ENCODE results near the gene ADGRL2. TPM values are rescaled to one million over a fixed set of nuclear protein-coding genes. Genes with fewer than 3 reads are reported as not detected.
A peak's percentile ranks its signal among the peaks of the same experiment; 100 is the strongest.

ADGRL2 gene
- total RNA-seq, 1 donor from 2014 or later, result 52.5 TPM

DNA sequence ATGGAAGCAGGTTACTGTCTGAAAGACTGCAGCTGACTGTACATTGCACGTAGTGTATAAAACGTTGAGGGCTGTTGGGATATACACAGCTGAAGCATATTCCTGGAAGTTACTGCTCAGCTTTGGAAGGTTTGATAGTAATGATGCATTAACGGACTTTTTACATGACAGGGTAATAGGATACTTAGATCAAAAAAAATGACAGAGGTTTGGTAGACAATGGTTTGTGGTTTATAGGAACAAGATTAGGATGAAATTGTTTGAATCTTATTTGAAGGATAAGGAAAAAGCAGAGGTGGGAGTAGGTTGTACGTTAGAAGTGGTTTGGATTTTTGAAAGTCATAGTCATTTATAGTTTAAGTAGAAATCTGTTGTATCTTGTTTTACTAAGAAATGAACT is 33.0 kb downstream of the ADGRL2 start:
- H3K36me3 ChIP-seq, result no peaks in the 10 kb centered on the region
- H3K4me3 ChIP-seq, result no peak overlapping the region
- DNase-seq, result no peak
- no peaks in the 10 kb centered on the region for H3K27me3 ChIP-seq (ENCODE audit: low read depth)
- intact Hi-C loops (cut with micrococcal nuclease), result no loop called here
- H3K27ac ChIP-seq (replicated peaks), result no peak overlapping the region
- TF ChIP-seq CTCF (IDR thresholded peaks at IDR 0.05; ENCODE audit: borderline replicate concordance), result no peak
- no peaks in the 10 kb centered on the region for H3K9me3 ChIP-seq (replicated peaks)
- peaks cover 64% of the 10 kb centered on the region for H3K4me1 ChIP-seq

GRCh38 chr1:81834268-81834667 is 33.5 kb downstream of the ADGRL2 start:
- DNase-seq, result no peak
- no peaks in the 10 kb centered on the region for H3K27me3 ChIP-seq (ENCODE audit: low read depth)
- no peaks in the 10 kb centered on the region for H3K36me3 ChIP-seq
- peak overlapping the region; percentile 27 for H3K27ac ChIP-seq (replicated peaks)
- no peaks in the 10 kb centered on the region for H3K9me3 ChIP-seq (replicated peaks)
- intact Hi-C loops (cut with micrococcal nuclease), result no loop called here
- no peak for TF ChIP-seq CTCF (IDR thresholded peaks at IDR 0.05; ENCODE audit: borderline replicate concordance)
- peaks cover 64% of the 10 kb centered on the region for H3K4me1 ChIP-seq
- no peak overlapping the region for H3K4me3 ChIP-seq

GRCh38 chr1:81834921-81835698 is 34.4 kb downstream of the ADGRL2 start:
- H3K4me1 ChIP-seq, result peaks cover 64% of the 10 kb centered on the region
- H3K27ac ChIP-seq (replicated peaks), result peak overlapping the region; percentile 27
- no peaks in the 10 kb centered on the region for H3K27me3 ChIP-seq (ENCODE audit: low read depth)
- H3K4me3 ChIP-seq, result no peak overlapping the region
- peak; percentile 27 for DNase-seq
- no peaks in the 10 kb centered on the region for H3K9me3 ChIP-seq (replicated peaks)
- intact Hi-C loops (cut with micrococcal nuclease), result no loop called here
- H3K36me3 ChIP-seq, result no peaks in the 10 kb centered on the region
- TF ChIP-seq CTCF (IDR thresholded peaks at IDR 0.05; ENCODE audit: borderline replicate concordance), result no peak

DNA sequence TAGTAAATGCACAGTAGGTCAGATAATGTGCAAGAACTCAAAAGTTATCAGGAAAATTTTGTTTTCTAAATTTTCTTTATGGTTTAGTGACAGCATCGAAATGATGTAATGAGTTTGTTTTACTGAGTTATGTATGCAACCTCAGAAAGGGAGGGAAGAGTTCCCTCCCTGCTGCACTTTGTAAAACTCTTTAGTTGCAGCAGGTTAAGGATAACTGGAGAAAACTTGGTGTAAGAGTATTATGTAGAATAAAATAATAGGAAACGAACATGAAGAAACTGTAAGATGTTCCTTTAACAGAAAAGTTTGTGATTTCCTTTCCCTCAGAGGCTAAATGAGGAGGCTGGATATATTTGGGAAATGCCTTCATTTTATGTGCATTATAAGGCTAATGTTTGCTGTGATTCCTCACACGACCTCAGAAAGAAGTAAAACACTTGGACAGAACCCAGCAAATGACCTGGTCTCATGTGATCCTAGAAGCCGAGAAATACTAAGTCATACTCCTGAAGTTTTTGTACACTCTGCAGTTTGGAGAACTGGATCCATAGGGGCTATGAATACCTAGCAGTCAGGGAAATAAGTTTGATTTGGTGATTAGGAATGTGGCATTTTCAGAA is 35.4 kb downstream of the ADGRL2 start:
- H3K36me3 ChIP-seq, result no peaks in the 10 kb centered on the region
- DNase-seq, result no peak
- no peak overlapping the region for H3K4me3 ChIP-seq
- H3K27me3 ChIP-seq (ENCODE audit: low read depth), result no peaks in the 10 kb centered on the region
- intact Hi-C loops (cut with micrococcal nuclease), result no loop called here
- H3K27ac ChIP-seq (replicated peaks), result peak overlapping the region; percentile 27
- TF ChIP-seq CTCF (IDR thresholded peaks at IDR 0.05; ENCODE audit: borderline replicate concordance), result no peak
- peaks cover 58% of the 10 kb centered on the region for H3K4me1 ChIP-seq
- H3K9me3 ChIP-seq (replicated peaks), result no peaks in the 10 kb centered on the region

GRCh38 chr1:81838600-81839218 is 38.0 kb downstream of the ADGRL2 start:
- DNase-seq, result no peak
- no peak overlapping the region for H3K4me3 ChIP-seq
- H3K4me1 ChIP-seq, result peaks cover 32% of the 10 kb centered on the region
- intact Hi-C loops (cut with micrococcal nuclease), result no loop called here
- H3K27ac ChIP-seq (replicated peaks), result no peak overlapping the region
- TF ChIP-seq CTCF (IDR thresholded peaks at IDR 0.05; ENCODE audit: borderline replicate concordance), result no peak
- no peaks in the 10 kb centered on the region for H3K36me3 ChIP-seq
- H3K9me3 ChIP-seq (replicated peaks), result no peaks in the 10 kb centered on the region
- no peaks in the 10 kb centered on the region for H3K27me3 ChIP-seq (ENCODE audit: low read depth)
